Measurements from ENCODE around the gene CNKSR3. TPM values are rescaled to one million over a fixed set of nuclear protein-coding genes. Genes with fewer than 3 reads are reported as not detected.

CNKSR3 gene
- total RNA-seq, 1 experiment from 2014 or later, result 0.48 TPM

DNA sequence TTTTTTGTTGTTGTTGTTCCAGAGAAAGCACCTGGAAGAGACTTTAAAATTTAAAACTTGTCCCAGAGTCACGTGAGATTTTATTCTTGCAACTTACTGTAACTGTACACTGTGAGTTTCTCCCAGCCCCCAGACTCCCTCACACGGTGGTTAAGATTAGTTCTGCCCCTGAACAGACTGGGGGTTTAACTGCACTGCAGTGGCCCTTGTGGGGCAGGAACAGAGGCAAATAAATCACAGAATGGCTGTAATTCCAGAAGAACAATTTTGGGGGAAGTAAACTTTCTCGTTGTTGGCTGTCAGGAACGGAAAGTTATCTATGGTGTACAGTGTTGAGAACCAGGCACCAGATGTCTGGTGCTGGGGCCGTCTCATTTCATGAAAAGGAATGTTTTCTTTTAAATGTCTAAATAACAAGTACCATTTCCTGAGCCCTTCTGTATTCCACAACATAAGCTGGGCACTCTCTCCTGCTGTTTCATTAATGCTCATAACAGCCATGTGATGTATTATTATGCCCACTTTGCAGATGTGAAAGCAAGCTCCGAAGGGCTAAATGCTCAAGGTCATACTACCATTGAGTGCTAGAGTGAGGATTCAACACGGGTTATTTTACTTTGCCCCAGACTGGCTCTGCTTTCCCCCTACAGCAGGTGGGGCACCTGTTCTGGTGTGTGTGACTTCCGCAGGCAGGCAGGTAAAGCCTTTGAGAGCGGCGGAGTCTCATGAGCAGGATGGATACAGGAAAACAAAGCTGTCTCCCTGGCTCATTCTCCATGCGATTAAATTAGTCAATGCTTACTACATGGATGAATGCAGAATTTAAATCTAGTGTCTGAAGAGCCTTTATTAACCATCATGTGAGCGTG is 30.5 kb downstream of the CNKSR3 start:
- no peak for DNase-seq (ENCODE audit: low spot score)

DNA sequence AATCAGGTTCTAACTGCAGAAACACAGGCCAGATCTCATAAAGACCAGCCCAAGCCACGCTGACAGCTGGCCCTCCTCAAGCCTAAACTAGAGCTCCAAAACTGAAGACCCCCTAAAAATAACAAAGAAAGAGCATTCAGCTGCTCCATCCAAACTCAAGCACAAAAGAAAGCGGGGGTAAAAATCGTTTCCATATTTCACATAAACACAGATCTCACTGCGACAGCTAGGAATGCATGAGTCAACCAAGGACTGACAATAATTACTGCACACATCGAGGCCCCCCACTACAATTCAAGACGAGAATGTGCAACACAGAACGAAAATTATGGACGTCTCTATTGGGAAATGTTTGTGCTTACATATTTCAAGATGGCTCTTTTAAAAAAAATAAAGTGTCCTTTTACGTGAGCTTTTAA is 31.1 kb downstream of the CNKSR3 start:
- DNase-seq (ENCODE audit: low spot score), result no peak

DNA sequence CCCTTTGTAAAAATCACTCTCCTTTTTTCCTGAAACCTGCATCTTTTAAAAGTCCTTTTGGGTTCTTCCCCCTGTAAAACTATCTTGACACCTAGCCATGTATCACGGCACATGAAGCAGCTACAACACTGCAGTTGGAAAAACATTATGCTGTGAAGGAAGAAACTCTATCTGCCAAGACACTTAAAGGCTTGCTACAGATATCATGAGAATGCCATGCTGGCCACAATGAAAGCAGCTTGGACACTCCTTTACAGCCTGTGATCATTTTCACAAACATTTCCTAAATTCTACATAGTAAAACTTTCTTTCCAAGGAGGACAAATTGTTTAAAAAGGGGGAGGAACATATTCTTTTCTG is 31.8 kb downstream of the CNKSR3 start:
- DNase-seq (ENCODE audit: low spot score), result no peak

DNA sequence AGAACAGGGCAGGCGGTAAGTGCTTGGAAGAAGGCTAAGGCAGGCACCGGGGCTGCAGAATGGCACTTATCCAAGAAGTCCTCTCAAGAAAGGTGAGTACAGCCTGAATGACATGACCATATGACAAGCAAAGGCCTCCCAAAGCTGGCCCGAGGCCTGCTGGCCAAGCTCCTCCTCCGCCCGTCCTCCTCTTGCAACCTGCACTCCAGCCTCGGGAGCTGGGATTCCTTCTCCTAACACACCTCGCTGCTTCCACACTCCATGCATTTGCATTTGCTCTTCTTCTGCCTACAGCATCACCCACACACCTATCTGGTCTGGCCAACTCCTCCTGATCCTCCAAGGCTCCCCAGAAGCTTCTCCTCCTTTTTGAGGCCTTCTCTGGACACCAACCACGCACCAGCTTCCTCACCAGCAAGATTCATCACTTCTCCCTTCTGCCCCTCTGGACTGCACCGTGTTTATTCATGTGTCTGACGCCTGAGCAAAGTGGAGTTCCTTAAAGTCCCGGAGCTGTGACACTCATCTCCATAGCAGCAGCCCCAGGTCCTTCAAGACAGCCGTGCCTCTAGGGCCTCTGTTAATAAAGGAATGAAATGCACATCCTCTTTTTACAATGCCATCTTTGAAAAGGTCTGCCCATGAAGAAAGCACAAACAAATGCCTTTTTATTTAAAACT is 32.3 kb downstream of the CNKSR3 start:
- no peak for DNase-seq (ENCODE audit: low spot score)

DNA sequence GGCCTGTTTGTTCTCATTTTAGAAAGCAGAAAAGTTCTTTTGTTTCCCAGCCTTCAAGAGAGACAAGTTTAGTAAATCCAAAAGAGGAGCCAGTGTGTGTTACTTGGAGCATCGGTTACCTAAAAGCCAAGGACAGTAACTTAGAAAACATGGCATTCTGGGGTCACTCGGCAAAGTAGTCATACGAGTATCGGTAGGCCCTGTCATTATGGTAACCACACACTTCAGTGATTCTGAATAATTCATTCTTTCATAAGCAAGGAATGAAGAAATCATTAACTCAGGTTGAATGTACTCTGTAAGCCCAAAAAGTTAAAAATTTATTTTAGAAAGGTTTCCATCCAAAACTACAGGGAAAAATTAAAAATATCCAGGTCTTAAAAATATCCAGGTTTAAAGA is 34.0 kb downstream of the CNKSR3 start:
- no peak for DNase-seq (ENCODE audit: low spot score)

DNA sequence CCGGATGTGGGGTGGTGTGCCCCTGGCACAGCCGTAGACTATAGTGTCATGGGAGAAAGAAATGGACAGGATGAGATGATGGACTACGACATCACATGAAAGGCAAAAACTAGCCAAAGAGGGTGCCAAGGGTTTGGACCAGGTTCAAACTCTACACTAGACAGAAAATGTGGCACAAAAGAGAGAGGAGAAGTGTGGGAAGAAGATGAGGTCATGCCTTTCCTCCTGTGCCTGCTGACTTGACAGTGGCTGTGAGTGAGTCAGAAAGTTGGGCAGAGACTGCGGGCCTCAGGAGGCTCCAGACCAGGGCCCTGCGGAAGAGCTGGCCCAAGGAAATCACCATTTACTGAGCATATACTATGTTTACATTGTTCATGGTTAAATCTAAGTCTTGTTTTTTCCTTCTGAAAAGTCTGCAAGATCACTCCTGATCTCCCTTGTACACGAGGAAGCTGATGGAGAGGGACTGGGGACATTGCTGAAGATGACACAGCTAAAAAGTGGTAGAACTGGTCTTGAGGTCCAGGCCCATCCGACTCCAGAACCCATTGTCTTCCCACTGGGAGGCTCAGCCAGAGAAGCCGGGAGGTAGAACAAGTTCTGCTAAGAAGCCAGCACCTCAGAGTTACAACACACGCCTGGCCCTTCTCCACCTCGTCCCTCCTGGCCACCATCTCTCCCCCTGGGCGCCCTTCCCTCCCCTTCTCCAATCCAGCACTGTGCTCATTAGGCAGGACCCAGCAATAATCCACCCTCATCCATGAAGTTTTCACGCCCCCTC is 35.6 kb downstream of the CNKSR3 start:
- no peak for DNase-seq (ENCODE audit: low spot score)

DNA sequence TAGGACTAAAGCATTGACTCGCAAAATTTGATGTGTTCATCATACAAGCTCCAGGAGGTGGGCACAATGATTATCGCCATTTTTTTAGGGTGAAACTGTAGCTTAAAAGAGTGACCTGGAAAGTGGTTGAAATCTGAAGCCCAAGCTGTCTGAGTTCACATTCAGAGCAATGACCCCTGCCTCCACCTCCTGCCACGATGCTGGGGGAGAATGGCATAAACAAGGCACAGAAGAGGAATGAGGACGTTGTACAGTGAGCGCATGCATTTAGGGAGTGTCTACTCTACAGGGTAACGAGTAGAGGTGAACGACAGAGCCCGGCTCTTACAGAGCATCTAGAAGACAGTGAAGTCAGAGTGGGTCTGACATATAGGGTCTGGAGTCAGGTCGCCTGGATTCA is 37.2 kb downstream of the CNKSR3 start:
- DNase-seq (ENCODE audit: low spot score), result no peak

DNA sequence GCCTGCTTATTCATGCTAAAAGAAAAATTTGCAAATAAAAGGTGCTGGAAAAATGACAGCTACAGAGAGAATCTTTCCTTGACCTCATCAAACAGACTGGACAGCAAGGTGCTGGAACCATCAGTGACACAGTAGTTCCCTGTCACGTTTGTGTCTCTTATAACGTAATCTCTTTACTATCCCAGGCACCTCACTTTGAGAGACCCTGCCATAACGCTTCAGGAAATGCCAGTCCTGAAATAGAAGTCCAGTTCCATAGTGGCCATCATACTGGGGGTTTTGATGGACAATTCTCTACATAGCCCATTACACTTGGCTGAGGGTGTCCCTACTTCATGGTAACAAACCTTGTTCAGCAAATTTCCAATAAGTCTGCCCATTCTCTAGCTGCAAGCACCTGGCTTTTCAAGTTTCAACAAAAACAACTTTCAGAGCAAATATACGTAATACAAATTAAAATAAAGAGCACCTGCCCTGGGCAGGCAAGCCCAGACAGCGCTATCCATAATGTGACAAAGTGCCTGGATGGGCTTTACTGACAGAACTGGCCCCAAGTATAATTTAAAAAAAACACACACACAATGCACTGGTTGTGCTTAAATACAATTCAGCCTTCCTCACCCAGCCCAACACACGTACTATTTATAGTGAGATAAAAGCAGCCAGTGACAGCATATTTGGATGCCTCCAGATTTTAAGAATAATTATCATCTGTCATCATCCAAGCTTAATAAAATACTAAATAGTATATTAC is 38.7 kb downstream of the CNKSR3 start:
- DNase-seq (ENCODE audit: low spot score), result no peak

DNA sequence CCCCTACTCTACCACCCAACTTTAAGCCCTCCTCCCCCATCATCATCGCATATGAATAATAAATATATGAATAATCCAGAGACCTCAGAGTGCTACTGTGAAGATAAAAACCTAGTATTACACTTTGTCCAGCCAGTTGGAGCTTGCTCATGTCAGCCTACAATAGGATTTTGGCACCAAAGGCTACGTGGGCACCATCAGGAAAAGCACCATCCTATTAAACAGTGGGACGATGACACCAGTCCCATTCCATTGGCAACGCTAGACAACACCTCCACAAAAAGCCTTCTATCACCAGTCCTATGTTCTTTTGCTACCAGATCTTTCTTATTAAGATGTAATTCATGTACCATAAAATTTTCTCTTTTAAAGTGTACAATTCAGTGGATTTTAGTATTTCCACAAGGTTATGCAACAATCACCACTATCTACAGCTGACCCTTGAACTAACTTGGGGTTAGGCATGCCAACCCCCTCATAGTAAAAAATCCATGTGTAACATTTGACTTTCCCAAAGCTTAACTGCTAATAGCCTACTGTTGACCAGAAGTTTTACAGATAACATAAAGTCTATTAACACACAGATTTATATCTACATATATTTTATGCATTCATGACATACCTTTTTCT is 41.1 kb downstream of the CNKSR3 start:
- no peak for DNase-seq (ENCODE audit: low spot score)

DNA sequence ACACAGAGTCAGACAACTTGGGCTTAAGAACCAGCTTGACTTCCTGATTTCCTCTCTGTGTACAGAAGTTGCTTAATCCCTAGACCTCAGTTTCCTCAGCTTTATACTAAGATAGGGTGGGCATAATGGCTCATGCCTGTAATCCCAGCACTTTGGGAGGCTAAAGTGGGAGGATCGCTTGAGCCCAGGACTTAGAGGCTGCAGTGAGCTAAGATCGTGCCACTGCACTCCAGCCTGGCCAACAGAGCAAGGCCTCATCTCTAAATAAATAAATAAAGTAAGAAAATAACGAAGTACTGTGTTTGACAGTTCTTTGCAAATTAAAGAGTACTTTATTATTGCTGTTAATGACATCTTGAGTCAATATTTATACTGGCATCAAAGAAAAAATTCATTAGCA is 41.7 kb downstream of the CNKSR3 start:
- DNase-seq (ENCODE audit: low spot score), result no peak

DNA sequence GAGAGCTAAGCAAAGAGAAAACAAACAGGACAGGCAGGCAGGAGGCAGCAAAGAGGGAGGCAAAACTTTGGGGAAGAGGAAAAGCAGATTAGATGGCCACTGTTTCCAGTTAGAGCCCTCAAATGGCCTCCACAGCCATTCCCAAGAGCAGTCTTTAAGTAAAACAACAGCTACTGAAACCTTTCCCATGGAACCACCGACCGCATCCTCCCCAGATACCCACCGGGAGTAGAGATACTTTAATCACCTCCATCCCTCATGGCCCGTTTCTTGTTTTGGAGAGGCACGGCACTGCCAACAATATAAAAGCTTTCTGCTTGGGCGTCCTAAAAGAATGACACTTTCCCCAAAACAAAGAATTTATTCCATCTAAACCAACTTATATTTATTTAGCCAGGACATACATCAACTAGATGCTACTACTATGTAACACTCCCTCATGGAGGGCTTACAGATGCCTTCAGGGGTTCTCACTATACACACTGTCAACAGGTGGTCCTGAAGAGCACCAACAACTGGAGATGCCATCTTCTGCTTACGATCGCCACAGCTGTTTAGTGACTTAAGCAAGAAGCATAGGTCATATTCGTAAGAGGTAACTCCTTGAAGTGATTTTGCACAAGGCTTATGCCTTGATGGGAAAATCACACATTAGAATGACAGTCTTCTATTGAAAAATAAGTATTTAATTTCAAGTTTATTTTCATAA is 43.4 kb downstream of the CNKSR3 start:
- DNase-seq (ENCODE audit: low spot score), result no peak

DNA sequence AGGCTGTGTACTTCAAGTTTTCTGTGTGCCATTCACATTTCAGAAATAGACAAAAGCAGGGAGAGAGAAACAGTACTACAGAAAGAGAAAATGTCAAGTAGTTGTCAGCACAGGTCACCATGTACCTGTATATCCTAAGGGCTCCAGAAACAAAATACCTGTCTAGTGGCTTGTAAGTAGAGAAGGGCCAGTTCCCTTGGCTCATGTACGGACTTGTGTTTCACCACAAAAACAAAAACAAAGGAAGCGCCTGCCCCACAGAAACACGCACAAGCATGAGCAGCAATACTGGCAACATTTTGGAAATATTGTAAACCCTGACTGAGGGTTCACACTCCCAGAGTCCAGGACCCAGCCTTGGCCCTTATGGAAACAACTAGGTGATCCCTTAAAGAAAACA is 44.3 kb downstream of the CNKSR3 start:
- DNase-seq (ENCODE audit: low spot score), result no peak

DNA sequence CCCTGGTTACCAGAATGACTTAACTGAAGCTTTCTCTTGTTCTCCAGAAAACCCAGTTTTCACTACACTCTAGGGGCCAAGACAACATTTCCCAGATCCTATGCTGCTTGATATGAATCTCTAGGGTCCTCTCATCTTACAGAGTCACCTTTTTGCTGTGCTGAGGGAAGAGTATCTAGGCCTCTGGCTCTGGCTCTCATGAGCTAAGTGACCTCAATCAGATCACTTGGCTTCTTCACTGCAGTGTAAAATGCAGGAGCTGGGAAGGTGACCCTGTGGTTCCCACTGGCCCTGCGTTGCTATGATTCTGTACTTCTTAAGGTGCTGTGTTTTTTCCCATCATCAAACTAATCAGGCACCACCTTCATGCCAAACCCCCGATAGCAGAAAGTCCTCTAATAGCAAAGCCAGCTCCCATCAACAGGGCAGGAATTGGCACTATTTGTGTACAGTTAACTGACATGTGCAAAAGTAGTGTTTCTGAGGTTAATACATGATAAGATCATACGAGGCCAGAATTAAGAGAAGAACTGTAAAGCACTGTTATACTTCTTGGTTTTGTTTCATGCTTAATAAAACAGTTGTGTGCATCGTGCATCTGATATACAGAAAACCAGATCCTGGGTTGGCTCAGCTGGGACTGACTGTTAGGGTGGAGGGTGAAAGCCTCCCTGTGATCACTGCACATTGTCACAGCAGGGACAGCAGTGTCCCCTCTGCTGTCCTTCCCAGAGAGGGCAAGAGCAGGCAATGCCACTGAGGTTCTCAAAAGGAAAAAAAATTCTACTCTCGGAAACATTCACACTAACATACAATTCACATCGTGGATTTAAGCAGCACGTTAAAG is 46.7 kb downstream of the CNKSR3 start:
- no peak for DNase-seq (ENCODE audit: low spot score)

DNA sequence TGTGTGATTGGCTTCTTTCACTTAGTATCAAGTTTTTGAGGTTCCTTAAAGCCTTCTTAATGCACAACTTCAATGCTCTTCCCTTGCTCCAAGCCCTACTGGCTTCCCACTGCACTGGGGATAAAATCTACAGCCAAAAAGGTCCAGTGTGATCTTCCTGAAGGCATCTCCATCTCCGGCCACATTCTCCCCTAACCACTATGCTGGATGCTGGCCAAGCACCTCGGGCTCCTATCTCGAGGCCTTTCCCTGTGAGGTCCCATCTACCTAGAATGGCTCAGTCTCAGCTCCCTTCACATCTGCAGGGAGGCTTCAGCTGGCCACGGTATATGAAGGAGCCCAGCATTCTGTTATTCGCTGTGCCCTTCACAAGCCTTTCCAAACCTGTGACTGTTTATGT is 48.1 kb downstream of the CNKSR3 start:
- DNase-seq (ENCODE audit: low spot score), result no peak

DNA sequence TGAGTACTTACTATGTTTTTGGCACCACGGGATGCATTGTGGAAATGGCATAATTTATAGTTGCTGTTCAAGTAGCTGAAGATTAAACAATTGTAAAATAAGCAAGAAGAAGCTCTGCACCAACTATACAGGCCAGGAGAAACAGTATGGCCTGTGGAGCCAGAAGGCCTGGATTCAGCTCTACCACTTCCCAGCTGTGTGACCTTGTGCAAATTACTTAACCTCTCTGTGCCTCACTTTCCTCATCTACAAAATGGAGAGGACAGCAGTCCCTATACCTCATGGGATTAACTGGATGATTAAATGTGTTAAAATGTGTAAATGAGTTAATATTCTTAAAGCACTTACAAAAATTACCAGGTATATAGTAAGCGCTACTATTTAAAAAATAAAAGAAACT is 49.1 kb downstream of the CNKSR3 start:
- DNase-seq (ENCODE audit: low spot score), result no peak

DNA sequence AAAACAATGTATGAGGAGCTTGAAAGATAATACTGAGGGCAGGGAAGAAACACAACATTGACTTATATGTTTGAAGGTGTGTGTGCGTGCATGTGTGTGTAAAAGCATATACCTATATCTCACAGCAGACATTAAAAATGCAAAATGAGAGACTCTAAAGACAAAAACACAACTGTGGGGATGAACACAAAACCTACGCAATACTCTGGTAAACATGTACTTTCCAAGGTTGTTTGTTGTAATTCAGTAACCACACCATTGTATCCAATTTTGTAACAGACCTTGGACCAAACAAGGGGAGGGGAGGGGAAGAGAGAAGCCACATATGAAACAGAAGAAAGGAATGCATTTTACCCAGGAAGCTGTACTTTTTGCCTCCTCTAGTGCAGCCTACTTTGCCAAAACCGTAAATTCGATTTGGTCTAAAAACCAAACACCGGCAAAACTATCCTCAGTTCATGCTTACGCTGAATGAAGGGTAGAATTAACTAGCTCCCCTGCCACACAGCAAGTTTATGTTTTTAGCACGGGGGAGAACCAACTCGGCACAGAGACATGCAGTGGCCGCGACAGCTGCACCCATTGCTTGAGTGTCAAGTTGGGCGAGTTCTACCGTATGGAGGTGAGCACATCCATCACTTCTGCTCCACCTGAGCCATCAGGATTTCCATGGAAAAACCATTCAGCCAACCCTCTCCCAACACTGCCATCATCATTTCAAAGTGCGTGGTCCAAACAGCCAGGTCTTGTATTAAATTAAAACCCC is 50.0 kb downstream of the CNKSR3 start:
- no peak for DNase-seq (ENCODE audit: low spot score)

DNA sequence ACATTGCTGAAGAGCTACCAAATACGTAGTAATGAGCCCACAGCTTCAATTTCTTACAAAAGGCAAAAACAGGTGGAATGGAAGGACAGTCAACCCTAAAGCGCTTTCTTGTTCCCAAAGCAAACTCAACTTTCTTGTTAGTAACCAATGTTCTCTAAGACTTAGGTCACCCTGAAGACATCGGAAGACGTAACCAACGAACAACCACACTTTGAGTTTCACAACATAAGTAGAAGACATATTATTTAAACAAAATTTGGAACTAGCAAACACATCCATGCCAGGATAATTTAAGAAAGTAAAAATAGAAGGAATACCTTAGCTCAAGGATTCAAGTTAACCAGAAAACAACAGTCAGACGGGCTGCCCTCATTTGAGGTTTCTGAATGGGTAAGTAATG is 51.0 kb downstream of the CNKSR3 start:
- DNase-seq (ENCODE audit: low spot score), result no peak

DNA sequence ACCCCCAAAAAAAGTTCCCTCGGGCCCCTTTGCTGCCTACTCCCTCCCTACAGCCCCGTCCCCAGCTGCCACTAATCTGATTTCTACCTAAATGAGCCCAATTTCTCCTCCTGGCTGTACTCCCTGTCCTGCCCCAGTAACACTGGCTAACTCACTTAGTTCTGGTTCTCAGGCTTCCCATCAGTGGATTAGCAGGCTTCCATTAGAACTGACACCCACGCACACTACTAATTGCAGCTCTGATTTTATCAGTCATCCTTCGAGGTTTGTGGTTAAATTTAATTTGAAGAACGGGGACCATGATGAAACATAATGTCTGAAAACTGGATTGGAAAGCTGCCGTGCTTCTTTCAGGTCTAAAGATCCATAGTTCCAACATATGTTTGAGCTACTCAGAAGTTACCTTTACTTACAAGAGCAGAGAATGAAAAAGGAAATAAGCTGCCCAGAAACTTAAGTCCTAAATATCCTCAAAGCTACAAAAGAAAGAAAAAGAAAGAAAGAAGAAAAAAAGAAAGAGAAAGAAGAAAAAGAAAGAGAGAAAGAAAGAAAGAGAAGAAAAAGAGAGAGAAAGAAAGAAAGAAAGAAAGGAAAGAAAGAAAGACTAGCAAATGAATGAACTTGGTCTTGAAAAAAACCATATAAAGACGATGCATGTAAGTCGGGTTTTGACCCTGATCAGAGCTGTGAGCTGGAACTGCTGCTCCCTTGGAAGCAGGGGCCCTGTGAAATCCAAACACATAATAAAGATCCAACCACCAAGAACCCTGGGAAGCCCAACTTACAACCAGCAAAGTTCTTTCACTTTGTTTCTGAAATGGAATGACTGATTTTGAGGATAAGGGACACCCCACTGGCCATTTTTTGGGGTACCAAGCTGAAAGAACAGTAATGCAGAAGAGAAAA is 51.7 kb downstream of the CNKSR3 start:
- DNase-seq (ENCODE audit: low spot score), result no peak

All from HT-29 (cell line).